OCI-LY1 (cell line): ENCODE measurements around the gene ELP2.

Experiments
- CTCF ChIP-seq: fragments of 200-600 bp; sonication (generic), shearing (Covaris generic); IDR thresholded peaks from 2 replicates; pipeline ENCODE4 v1.5.1; 2017; ENCODE audit warnings: mild to moderate bottlenecking, antibody characterized with exemption, low read length, moderate library complexity, mixed read lengths
- EZH2 ChIP-seq: fragments of 200-600 bp; sonication (generic), shearing (Covaris generic); IDR thresholded peaks from 2 replicates; pipeline ENCODE4 v1.8.0; 2017; ENCODE audit warnings: borderline replicate concordance, mixed run types, mild to moderate bottlenecking, antibody characterized with exemption, low read length, moderate library complexity, mixed read lengths

- TF ChIP-seq CTCF (no peak), EZH2 (no peak)
Observed at GRCh38 chr18:36143391-36143790, 13.7 kb downstream of the ELP2 start.
